Hepatocyte (in vitro differentiated cells): ENCODE data around the gene SAC3D1.

Experiments used
- EZH2phosphoT487 ChIP-seq: fragments of 200-600 bp; sonication (generic); IDR thresholded peaks from one replicate; pipeline ENCODE4 v1.6.1; 2018; ENCODE audit warnings: antibody characterized with exemption, mild to moderate bottlenecking, low read depth, moderate library complexity; ENCODE audit not compliant: unreplicated experiment, severe bottlenecking
- TF ChIP-seq, protein P1 (sequence below): fragments of 200-600 bp; sonication (generic); IDR thresholded peaks from 2 replicates; pipeline ENCODE4 v1.5.1; 2016; ENCODE audit warnings: antibody characterized with exemption, mild to moderate bottlenecking; ENCODE audit not compliant: poor library complexity

DNA sequence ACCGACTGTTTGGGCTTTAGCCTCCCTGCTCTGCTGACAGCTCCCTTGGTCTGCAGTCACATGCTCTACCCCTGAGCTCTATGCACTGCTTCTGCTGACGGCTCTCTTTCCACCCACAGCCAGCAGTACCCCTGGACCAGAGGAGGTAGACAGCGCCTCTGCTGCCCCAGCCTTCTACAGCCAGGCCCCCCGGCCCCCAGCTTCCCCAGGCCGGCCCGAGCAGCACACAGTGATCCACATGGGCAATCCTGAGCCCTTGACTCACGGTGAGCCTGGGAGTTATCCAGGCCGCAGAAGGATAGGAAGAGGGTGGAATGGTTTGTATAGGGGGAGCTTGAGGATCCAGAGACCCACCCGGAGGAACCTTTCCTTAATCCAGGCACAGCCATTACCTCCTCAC lies 45.8 kb downstream of the SAC3D1 start:
- TF ChIP-seq, protein P1, sequence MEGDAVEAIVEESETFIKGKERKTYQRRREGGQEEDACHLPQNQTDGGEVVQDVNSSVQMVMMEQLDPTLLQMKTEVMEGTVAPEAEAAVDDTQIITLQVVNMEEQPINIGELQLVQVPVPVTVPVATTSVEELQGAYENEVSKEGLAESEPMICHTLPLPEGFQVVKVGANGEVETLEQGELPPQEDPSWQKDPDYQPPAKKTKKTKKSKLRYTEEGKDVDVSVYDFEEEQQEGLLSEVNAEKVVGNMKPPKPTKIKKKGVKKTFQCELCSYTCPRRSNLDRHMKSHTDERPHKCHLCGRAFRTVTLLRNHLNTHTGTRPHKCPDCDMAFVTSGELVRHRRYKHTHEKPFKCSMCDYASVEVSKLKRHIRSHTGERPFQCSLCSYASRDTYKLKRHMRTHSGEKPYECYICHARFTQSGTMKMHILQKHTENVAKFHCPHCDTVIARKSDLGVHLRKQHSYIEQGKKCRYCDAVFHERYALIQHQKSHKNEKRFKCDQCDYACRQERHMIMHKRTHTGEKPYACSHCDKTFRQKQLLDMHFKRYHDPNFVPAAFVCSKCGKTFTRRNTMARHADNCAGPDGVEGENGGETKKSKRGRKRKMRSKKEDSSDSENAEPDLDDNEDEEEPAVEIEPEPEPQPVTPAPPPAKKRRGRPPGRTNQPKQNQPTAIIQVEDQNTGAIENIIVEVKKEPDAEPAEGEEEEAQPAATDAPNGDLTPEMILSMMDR: no peak
- no peak for TF ChIP-seq EZH2phosphoT487
